ENCODE results near the gene GALNS. TPM values are rescaled to one million over a fixed set of nuclear protein-coding genes. Genes with fewer than 3 reads are reported as not detected.

The GALNS gene
- total and polyA plus RNA-seq, 2 of the 8 experiments (the other 6 are each of a cell fraction or from before 2014, with no cell fraction given): 8.9 to 17.8 TPM

GRCh38 chr16:88830258-88830657 lies 26.5 kb downstream of the GALNS start (continued):
- TF ChIP-seq, protein P1, sequence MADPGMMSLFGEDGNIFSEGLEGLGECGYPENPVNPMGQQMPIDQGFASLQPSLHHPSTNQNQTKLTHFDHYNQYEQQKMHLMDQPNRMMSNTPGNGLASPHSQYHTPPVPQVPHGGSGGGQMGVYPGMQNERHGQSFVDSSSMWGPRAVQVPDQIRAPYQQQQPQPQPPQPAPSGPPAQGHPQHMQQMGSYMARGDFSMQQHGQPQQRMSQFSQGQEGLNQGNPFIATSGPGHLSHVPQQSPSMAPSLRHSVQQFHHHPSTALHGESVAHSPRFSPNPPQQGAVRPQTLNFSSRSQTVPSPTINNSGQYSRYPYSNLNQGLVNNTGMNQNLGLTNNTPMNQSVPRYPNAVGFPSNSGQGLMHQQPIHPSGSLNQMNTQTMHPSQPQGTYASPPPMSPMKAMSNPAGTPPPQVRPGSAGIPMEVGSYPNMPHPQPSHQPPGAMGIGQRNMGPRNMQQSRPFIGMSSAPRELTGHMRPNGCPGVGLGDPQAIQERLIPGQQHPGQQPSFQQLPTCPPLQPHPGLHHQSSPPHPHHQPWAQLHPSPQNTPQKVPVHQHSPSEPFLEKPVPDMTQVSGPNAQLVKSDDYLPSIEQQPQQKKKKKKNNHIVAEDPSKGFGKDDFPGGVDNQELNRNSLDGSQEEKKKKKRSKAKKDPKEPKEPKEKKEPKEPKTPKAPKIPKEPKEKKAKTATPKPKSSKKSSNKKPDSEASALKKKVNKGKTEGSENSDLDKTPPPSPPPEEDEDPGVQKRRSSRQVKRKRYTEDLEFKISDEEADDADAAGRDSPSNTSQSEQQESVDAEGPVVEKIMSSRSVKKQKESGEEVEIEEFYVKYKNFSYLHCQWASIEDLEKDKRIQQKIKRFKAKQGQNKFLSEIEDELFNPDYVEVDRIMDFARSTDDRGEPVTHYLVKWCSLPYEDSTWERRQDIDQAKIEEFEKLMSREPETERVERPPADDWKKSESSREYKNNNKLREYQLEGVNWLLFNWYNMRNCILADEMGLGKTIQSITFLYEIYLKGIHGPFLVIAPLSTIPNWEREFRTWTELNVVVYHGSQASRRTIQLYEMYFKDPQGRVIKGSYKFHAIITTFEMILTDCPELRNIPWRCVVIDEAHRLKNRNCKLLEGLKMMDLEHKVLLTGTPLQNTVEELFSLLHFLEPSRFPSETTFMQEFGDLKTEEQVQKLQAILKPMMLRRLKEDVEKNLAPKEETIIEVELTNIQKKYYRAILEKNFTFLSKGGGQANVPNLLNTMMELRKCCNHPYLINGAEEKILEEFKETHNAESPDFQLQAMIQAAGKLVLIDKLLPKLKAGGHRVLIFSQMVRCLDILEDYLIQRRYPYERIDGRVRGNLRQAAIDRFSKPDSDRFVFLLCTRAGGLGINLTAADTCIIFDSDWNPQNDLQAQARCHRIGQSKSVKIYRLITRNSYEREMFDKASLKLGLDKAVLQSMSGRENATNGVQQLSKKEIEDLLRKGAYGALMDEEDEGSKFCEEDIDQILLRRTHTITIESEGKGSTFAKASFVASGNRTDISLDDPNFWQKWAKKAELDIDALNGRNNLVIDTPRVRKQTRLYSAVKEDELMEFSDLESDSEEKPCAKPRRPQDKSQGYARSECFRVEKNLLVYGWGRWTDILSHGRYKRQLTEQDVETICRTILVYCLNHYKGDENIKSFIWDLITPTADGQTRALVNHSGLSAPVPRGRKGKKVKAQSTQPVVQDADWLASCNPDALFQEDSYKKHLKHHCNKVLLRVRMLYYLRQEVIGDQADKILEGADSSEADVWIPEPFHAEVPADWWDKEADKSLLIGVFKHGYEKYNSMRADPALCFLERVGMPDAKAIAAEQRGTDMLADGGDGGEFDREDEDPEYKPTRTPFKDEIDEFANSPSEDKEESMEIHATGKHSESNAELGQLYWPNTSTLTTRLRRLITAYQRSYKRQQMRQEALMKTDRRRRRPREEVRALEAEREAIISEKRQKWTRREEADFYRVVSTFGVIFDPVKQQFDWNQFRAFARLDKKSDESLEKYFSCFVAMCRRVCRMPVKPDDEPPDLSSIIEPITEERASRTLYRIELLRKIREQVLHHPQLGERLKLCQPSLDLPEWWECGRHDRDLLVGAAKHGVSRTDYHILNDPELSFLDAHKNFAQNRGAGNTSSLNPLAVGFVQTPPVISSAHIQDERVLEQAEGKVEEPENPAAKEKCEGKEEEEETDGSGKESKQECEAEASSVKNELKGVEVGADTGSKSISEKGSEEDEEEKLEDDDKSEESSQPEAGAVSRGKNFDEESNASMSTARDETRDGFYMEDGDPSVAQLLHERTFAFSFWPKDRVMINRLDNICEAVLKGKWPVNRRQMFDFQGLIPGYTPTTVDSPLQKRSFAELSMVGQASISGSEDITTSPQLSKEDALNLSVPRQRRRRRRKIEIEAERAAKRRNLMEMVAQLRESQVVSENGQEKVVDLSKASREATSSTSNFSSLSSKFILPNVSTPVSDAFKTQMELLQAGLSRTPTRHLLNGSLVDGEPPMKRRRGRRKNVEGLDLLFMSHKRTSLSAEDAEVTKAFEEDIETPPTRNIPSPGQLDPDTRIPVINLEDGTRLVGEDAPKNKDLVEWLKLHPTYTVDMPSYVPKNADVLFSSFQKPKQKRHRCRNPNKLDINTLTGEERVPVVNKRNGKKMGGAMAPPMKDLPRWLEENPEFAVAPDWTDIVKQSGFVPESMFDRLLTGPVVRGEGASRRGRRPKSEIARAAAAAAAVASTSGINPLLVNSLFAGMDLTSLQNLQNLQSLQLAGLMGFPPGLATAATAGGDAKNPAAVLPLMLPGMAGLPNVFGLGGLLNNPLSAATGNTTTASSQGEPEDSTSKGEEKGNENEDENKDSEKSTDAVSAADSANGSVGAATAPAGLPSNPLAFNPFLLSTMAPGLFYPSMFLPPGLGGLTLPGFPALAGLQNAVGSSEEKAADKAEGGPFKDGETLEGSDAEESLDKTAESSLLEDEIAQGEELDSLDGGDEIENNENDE (IDR thresholded peaks at IDR 0.05; ENCODE audit: insufficient replicate concordance, low read length): no peak
